HepG2 (cell line): ENCODE data around the gene STYK1. TPM values are rescaled to one million over a fixed set of nuclear protein-coding genes. Genes with fewer than 3 reads are reported as not detected.

Source experiments
- ARID5B ChIP-seq: IDR thresholded peaks from 2 replicates; pipeline ENCODE4 v1.4.0; 2020; ENCODE audit warnings: mild to moderate bottlenecking, missing genetic modification reagents
- ATAD3A ChIP-seq: sonication (generic); formaldehyde crosslinking; IDR thresholded peaks from 2 replicates; pipeline ENCODE4 v1.4.0; 2020; ENCODE audit warnings: missing genetic modification reagents
- CREM ChIP-seq, 2 experiments: sonication (generic) in 1 of 2; formaldehyde crosslinking in 1 of 2; IDR thresholded peaks; 2 replicates each; pipeline versions ENCODE4 v1.4.0 to v1.6.1; 2016 to 2020; ENCODE audit warnings: antibody characterized with exemption in 1 of 2, mild to moderate bottlenecking in 1 of 2, missing genetic modification reagents in 1 of 2
- EZH2 ChIP-seq: conservative IDR thresholded peaks from 2 replicates; pipeline ENCODE4 v1.6.1; 2012; ENCODE audit warnings: mild to moderate bottlenecking, low read depth, low read length, moderate library complexity
- FOXO1 ChIP-seq: sonication (generic); formaldehyde crosslinking; IDR thresholded peaks from 2 replicates; pipeline ENCODE4 v1.4.0; 2020; ENCODE audit warnings: missing genetic modification reagents
- MEIS1 ChIP-seq: sonication (generic); formaldehyde crosslinking; IDR thresholded peaks from 2 replicates; pipeline ENCODE4 v1.9.0; 2021; ENCODE audit warnings: mild to moderate bottlenecking, missing genetic modification reagents, moderate library complexity, borderline replicate concordance
- PHF20 ChIP-seq: sonication (generic); formaldehyde crosslinking; IDR thresholded peaks from 2 replicates; pipeline ENCODE4 v1.5.0; 2020; ENCODE audit warnings: mild to moderate bottlenecking, missing genetic modification reagents
- PHF5A ChIP-seq: IDR thresholded peaks from one replicate; pipeline ENCODE4 v1.6.1; 2018; ENCODE audit warnings: low read depth, missing genetic modification reagents; ENCODE audit not compliant: unreplicated experiment
- POGK ChIP-seq: sonication (generic); formaldehyde crosslinking; conservative IDR thresholded peaks from 2 replicates; pipeline ENCODE4 v1.8.0; 2022; ENCODE audit warnings: mild to moderate bottlenecking, moderate library complexity, missing genetic modification reagents
- RNF219 ChIP-seq: sonication (generic); formaldehyde crosslinking; IDR thresholded peaks from 2 replicates; pipeline ENCODE4 v1.5.0; 2020; ENCODE audit warnings: mild to moderate bottlenecking, missing genetic modification reagents
- SMARCE1 ChIP-seq: fragments of 450-650 bp; IDR thresholded peaks from 2 replicates; pipeline ENCODE4 v1.6.1; 2017; ENCODE audit warnings: borderline replicate concordance
- SOX6 ChIP-seq, 2 experiments: fragments of 450-650 bp in 1 of 2; sonication (generic) in 1 of 2; formaldehyde crosslinking in 1 of 2; IDR thresholded peaks; 2 replicates each; pipeline versions ENCODE4 v1.4.0 to v1.6.1; 2017 to 2020; ENCODE audit warnings: antibody characterized with exemption in 1 of 2, mild to moderate bottlenecking in 1 of 2, missing genetic modification reagents in 1 of 2
- ZNF138 ChIP-seq: sonication (generic); formaldehyde crosslinking; IDR thresholded peaks from 2 replicates; pipeline ENCODE4 v1.5.0; 2020; ENCODE audit warnings: mild to moderate bottlenecking, low read depth, missing genetic modification reagents
- ZNF17 ChIP-seq: sonication (generic); formaldehyde crosslinking; IDR thresholded peaks from 2 replicates; pipeline ENCODE4 v1.5.0; 2020; ENCODE audit warnings: mild to moderate bottlenecking, missing genetic modification reagents
- ZNF207 ChIP-seq: fragments of 450-650 bp; IDR thresholded peaks from 2 replicates; pipeline ENCODE4 v1.6.1; 2016; ENCODE audit warnings: antibody characterized with exemption, borderline replicate concordance
- ZNF33B ChIP-seq: sonication (generic); formaldehyde crosslinking; IDR thresholded peaks from 2 replicates; pipeline ENCODE4 v1.5.1; 2020; ENCODE audit warnings: mild to moderate bottlenecking, missing genetic modification reagents
- ZNF501 ChIP-seq: sonication (generic); formaldehyde crosslinking; IDR thresholded peaks from 2 replicates; pipeline ENCODE4 v1.5.1; 2020; ENCODE audit warnings: mild to moderate bottlenecking, moderate library complexity, missing genetic modification reagents
- ZNF547 ChIP-seq: sonication (generic); formaldehyde crosslinking; IDR thresholded peaks from 2 replicates; pipeline ENCODE4 v1.5.1; 2020; ENCODE audit warnings: mild to moderate bottlenecking, missing genetic modification reagents
- ZNF678 ChIP-seq: sonication (generic); formaldehyde crosslinking; IDR thresholded peaks from 2 replicates; pipeline ENCODE4 v1.4.0; 2020; ENCODE audit warnings: mild to moderate bottlenecking, missing genetic modification reagents
- polyA plus RNA-seq, 8 experiments: library from polyadenylated mRNA; depleted of rRNA in 3 of 8; stranded (reverse) in 7 of 8; unstranded in 1 of 8; fragments of >200 nt; fragmentation: Illumina TruSeq in 4 of 8; extraction: Trizol in 4 of 8; gene quantifications; 2 replicates each; pipeline versions ENCODE4 v1.2.1 to v1.2.3, GENCODE V29; 2011 to 2016; ENCODE audit warnings: low read depth in 4 of 8, missing spikeins in 1 of 8, mixed read lengths in 1 of 8; ENCODE audit not compliant: insufficient read depth in 1 of 8
- total RNA-seq, 5 experiments: library from RNA; depleted of rRNA; stranded (reverse); fragments of >200 nt; fragmentation: Illumina TruSeq; extraction: Trizol; gene quantifications; 2 replicates each; pipeline ENCODE4 v1.2.3, GENCODE V29; 2016; ENCODE audit warnings: low read depth in 1 of 5

Gene STYK1
- total and polyA plus RNA-seq, 2 of the 13 experiments (the other 11 are each of a cell fraction or from before 2014, with no cell fraction given): not detected

GRCh38 chr12:10613349-10614055 lies 60.4 kb downstream of the STYK1 start, which contains the start of gene MAGOHB (continued):
- TF ChIP-seq ARID5B (CRISPR knock-in tag): peak; percentile 69
- TF ChIP-seq PHF20: peak; percentile 98
- TF ChIP-seq SOX6 (IDR thresholded peaks at IDR 0.05): no peak
- peak; percentile 42; the same call in 1 of the 2 replicates for TF ChIP-seq SOX6 (CRISPR knock-in tag; IDR thresholded peaks at IDR 0.05)
- no peak for TF ChIP-seq RNF219 (CRISPR knock-in tag)
- peak; percentile 56; the same call in 1 of the 2 replicates for TF ChIP-seq ZNF501 (CRISPR knock-in tag)
- TF ChIP-seq ZNF138 (CRISPR knock-in tag): no peak
- TF ChIP-seq SMARCE1: no peak
- no peak for TF ChIP-seq ZNF17
- TF ChIP-seq FOXO1 (CRISPR knock-in tag): peak; percentile 81
- TF ChIP-seq ZNF33B (CRISPR knock-in tag): 0 out of 2 replicates have a peak, but pooled peaks have one; percentile 40
- TF ChIP-seq ZNF678 (CRISPR knock-in tag): no peak
- TF ChIP-seq ZNF547: peak; percentile 76
- 0 out of 2 replicates have a peak, but pooled peaks have one; percentile 71 for TF ChIP-seq POGK (CRISPR knock-in tag)
- no peak for TF ChIP-seq ATAD3A (CRISPR knock-in tag)
- peak; percentile 100 for TF ChIP-seq CREM (IDR thresholded peaks at IDR 0.05)
- peak; percentile 98 for TF ChIP-seq CREM (CRISPR knock-in tag; IDR thresholded peaks at IDR 0.05)
- no peak for TF ChIP-seq EZH2
- no peak for TF ChIP-seq MEIS1 (CRISPR knock-in tag)
- no peak for TF ChIP-seq ZNF207
- TF ChIP-seq PHF5A (CRISPR knock-in tag): peak; percentile 55
